Measurements from ENCODE around the gene IPPK.
"Not testable (repeated sequence)": the region's sequence is repeated elsewhere in the genome, so short reads cannot be mapped to it uniquely, and the experiment has no call there.

GRCh38 chr9:92623936-92624335, 46.0 kb downstream of the IPPK start:
- TF ChIP-seq, protein P1, sequence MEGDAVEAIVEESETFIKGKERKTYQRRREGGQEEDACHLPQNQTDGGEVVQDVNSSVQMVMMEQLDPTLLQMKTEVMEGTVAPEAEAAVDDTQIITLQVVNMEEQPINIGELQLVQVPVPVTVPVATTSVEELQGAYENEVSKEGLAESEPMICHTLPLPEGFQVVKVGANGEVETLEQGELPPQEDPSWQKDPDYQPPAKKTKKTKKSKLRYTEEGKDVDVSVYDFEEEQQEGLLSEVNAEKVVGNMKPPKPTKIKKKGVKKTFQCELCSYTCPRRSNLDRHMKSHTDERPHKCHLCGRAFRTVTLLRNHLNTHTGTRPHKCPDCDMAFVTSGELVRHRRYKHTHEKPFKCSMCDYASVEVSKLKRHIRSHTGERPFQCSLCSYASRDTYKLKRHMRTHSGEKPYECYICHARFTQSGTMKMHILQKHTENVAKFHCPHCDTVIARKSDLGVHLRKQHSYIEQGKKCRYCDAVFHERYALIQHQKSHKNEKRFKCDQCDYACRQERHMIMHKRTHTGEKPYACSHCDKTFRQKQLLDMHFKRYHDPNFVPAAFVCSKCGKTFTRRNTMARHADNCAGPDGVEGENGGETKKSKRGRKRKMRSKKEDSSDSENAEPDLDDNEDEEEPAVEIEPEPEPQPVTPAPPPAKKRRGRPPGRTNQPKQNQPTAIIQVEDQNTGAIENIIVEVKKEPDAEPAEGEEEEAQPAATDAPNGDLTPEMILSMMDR (IDR thresholded peaks at IDR 0.05): not testable (repeated sequence)
- TF ChIP-seq POLR2A (IDR thresholded peaks at IDR 0.05): not testable (repeated sequence)

All from lower leg skin (tissue), 3 donors.